CD4-positive, alpha-beta memory T cell (primary cell): Measurements from ENCODE around the gene SLC23A3. TPM values are rescaled to one million over a fixed set of nuclear protein-coding genes. Genes with fewer than 3 reads are reported as not detected.
A peak's percentile ranks its signal among the peaks of the same experiment; 100 is the strongest.

Source experiments
- CTCF ChIA-PET: fragments of 350-600 bp; sonication (Branson Sonifier 250); formaldehyde crosslinking; loops from one replicate; lab custom pipeline; 2021; ENCODE audit warnings: inconsistent platforms; ENCODE audit not compliant: partially characterized antibody; lab: Charles Lee
- POLR2A ChIA-PET: fragments of 350-600 bp; sonication (Branson Sonifier 250); formaldehyde crosslinking; loops from one replicate; lab custom pipeline; 2021; ENCODE audit not compliant: partially characterized antibody; lab: Charles Lee
- DNase-seq, 5 donors: peaks; one replicate each; pipeline versions ENCODE4 v3.0.0 to v3.0.0-alpha.2; 2020 to 2022; ENCODE audit warnings: mixed read lengths in 1 of 5
- H3K27ac ChIP-seq: one replicate; pipeline ENCODE4 v1.7.0; 2013; ENCODE audit warnings: low read depth, low read length
- H3K27me3 ChIP-seq: 2 replicates; pipeline ENCODE4 v1.7.0; 2013; ENCODE audit warnings: mild to moderate bottlenecking, low read length, moderate library complexity; ENCODE audit not compliant: insufficient read depth
- H3K36me3 ChIP-seq: 2 replicates; pipeline ENCODE4 v1.7.0; 2013; ENCODE audit warnings: mild to moderate bottlenecking, low read length, moderate library complexity; ENCODE audit not compliant: insufficient read depth
- H3K4me1 ChIP-seq: 2 replicates; pipeline ENCODE4 v1.7.0; 2013; ENCODE audit warnings: mild to moderate bottlenecking, low read length, moderate library complexity; ENCODE audit not compliant: insufficient read depth
- H3K4me3 ChIP-seq, 2 donors: one replicate each; pipeline ENCODE4 v1.7.0; 2013; ENCODE audit warnings: low read length in 2 of 2, mild to moderate bottlenecking in 1 of 2
- H3K9me3 ChIP-seq, 2 donors: one replicate each; pipeline ENCODE4 v1.7.0; 2013; ENCODE audit warnings: low read length in 2 of 2, control low read depth in 1 of 2; ENCODE audit not compliant: control insufficient read depth in 1 of 2
- H3K27ac Mint-ChIP-seq, 7 donors: one replicate each; pipeline ENCODE4 v1.8.0; 2020 to 2021; ENCODE audit warnings: mixed read lengths in 7 of 7, mild to moderate bottlenecking in 6 of 7, inconsistent platforms in 3 of 7, moderate library complexity in 3 of 7
- H3K27me3 Mint-ChIP-seq, 2 donors: one replicate each; pipeline ENCODE4 v1.8.0; 2020 to 2021; ENCODE audit warnings: mixed read lengths in 2 of 2
- H3K36me3 Mint-ChIP-seq, 2 donors: one replicate each; pipeline ENCODE4 v1.8.0; 2020 to 2021; ENCODE audit warnings: mixed read lengths in 2 of 2, inconsistent platforms in 1 of 2, mild to moderate bottlenecking in 1 of 2
- H3K4me1 Mint-ChIP-seq, 4 donors: one replicate each; pipeline ENCODE4 v1.8.0; 2020 to 2021; ENCODE audit warnings: mixed read lengths in 4 of 4, mild to moderate bottlenecking in 1 of 4
- H3K4me3 Mint-ChIP-seq, 8 donors: one replicate each; pipeline ENCODE4 v1.8.0; 2020 to 2021; ENCODE audit warnings: mixed read lengths in 8 of 8, mild to moderate bottlenecking in 7 of 8, moderate library complexity in 6 of 8, inconsistent platforms in 3 of 8
- H3K9me3 Mint-ChIP-seq, 8 donors: one replicate each; pipeline ENCODE4 v1.8.0; 2020 to 2021; ENCODE audit warnings: mixed read lengths in 8 of 8, mild to moderate bottlenecking in 5 of 8, inconsistent platforms in 3 of 8, moderate library complexity in 1 of 8
- intact Hi-C: fragments of 100-400 bp; cut with micrococcal nuclease; formaldehyde crosslinking; loops from one replicate; pipeline ENCODE4 v1.15.1; 2023
- polyA plus RNA-seq, 2 donors: library from polyadenylated mRNA; unstranded; fragments of 300-500 nt; fragmentation: Illumina TruSeq; gene quantifications; one replicate each; pipeline ENCODE4 v1.2.3, GENCODE V29; 2021
- total RNA-seq, 2 experiments: library from RNA; stranded (reverse); gene quantifications; one replicate each; pipeline ENCODE4 v1.2.3, GENCODE V29; 2021

Gene SLC23A3
- total and polyA plus RNA-seq, 4 experiments from 2014 or later, result 11.8 to 12.1 TPM; not detected in 2

DNA sequence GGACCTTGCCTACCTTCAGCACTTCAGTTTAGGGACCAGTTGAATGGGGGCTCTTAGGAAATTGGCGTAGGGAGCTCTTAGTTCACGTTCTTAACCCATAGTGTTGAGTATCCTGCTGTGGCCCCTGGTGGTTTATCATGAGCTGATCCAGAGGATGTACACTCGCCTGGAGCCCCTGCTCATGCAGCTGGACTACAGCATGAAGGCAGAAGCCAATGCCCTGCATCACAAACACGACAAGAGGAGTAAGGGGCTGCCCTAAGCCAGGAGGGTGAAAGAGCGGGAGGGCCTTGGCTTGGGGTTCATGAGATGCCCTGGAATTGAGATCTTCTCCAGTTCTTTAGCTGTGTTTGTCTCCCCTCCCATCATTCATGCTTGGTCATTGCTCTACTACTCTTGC is 11.1 kb upstream of the SLC23A3 start:
- no peak for DNase-seq
- ChIA-PET CTCF (interaction anchor here (1.1 to 5.6 kb wide), 6 partner anchors 9 to 30 kb away, joined by 3 to 22 read pairs (median 4); partner anchors contain the start of gene SLC23A3), POLR2A (interaction anchor here (0.9 to 5.3 kb wide), 9 partner anchors 10 to 98 kb away, joined by 3 to 44 read pairs (median 6); partner anchors contain the start of genes ABCB6, ANKZF1, DNAJB2 and TUBA4A)
- H3K36me3 ChIP-seq, result peaks cover 50% of the 10 kb centered on the region
- intact Hi-C loops, result no loop called here
- H3K27ac ChIP-seq, result peak overlapping the region; percentile 15
- H3K4me3 Mint-ChIP-seq, result peak overlapping the region in 3 of 8 donors; percentile 17 to 56 (median 22)
- H3K27ac Mint-ChIP-seq, result peak overlapping the region in 4 of 7 donors; percentile 52 to 89 (median 60)
- H3K4me1 ChIP-seq, result peaks cover 47% of the 10 kb centered on the region
- no peaks in the 10 kb centered on the region for H3K27me3 Mint-ChIP-seq
- H3K36me3 Mint-ChIP-seq, result peaks cover 32 to 69% of the 10 kb centered on the region in 2 donors
- peaks cover 28 to 60% (median 43%) of the 10 kb centered on the region in 4 donors for H3K4me1 Mint-ChIP-seq
- H3K9me3 ChIP-seq, result no peaks in the 10 kb centered on the region
- H3K27me3 ChIP-seq, result no peaks in the 10 kb centered on the region
- no peak overlapping the region for H3K4me3 ChIP-seq
- no peaks in the 10 kb centered on the region for H3K9me3 Mint-ChIP-seq

GRCh38 chr2:219179601-219180465 is 10.0 kb upstream of the SLC23A3 start:
- Histone ChIP-seq H3K4me1 (peaks cover 59% of the 10 kb centered on the region), H3K36me3 (peaks cover 53% of the 10 kb centered on the region), H3K9me3 (no peaks in the 10 kb centered on the region), H3K27ac (peak overlapping the region; percentile 91), H3K4me3 (no peak overlapping the region), H3K27me3 (no peaks in the 10 kb centered on the region)
- Mint-ChIP-seq H3K4me1 (peaks cover 28 to 71% (median 51%) of the 10 kb centered on the region in 4 donors), H3K4me3 (peak overlapping the region in 7 of 8 donors; percentile 91 to 96 (median 93)), H3K27me3 (no peaks in the 10 kb centered on the region), H3K27ac (peak overlapping the region; percentile 63 to 96 (median 94)), H3K9me3 (no peaks in the 10 kb centered on the region), H3K36me3 (peaks cover 30 to 67% of the 10 kb centered on the region in 2 donors)
- ChIA-PET POLR2A (interaction anchor here (0.8 to 5.3 kb wide), 13 partner anchors 13 to 101 kb away, joined by 3 to 44 read pairs (median 4); partner anchors contain the start of genes ANKZF1, ATG9A, DNAJB2 and TUBA4A), CTCF (interaction anchor here (0.7 to 5.6 kb wide), 11 partner anchors 8 to 886 kb away, joined by 3 to 22 read pairs (median 4); partner anchors contain the start of genes SLC23A3 and ZFAND2B)
- intact Hi-C loops, result loop anchor here (5.0 kb wide), 2 partner anchors 283 to 783 kb away; partner anchors contain the start of gene CTDSP1
- no peak for DNase-seq

- POLR2A ChIA-PET, result interaction anchor here (0.6 to 5.3 kb wide), 10 partner anchors 17 to 102 kb away, joined by 3 to 123 read pairs (median 9); partner anchors contain the start of genes ANKZF1, ATG9A, GLB1L and NHEJ1
- H3K4me3 ChIP-seq, result peak overlapping the region; percentile 81 to 96
- CTCF ChIA-PET, result interaction anchor here (0.7 to 9.8 kb wide), 7 partner anchors 7 to 119 kb away, joined by 3 to 253 read pairs (median 6); partner anchors contain the start of genes ABCB6, SLC23A3 and ZFAND2B
- H3K27me3 Mint-ChIP-seq, result no peaks in the 10 kb centered on the region
- peaks cover 70% of the 10 kb centered on the region for H3K4me1 ChIP-seq
- no peaks in the 10 kb centered on the region for H3K27me3 ChIP-seq
- peaks cover 38 to 82% (median 59%) of the 10 kb centered on the region in 4 donors for H3K4me1 Mint-ChIP-seq
- H3K9me3 Mint-ChIP-seq, result no peaks in the 10 kb centered on the region
- H3K27ac ChIP-seq, result peak overlapping the region; percentile 91
- peak overlapping the region; percentile 91 to 96 (median 93) for H3K4me3 Mint-ChIP-seq
- intact Hi-C loops, result loop anchor here (1.0 to 5.0 kb wide), 4 partner anchors 67 to 781 kb away; partner anchors contain the start of genes CTDSP1, DNAJB2, GLB1L and STK16
- peak in 3 of 5 donors; percentile 38 to 66 (median 46) for DNase-seq
- H3K36me3 Mint-ChIP-seq, result peaks cover 34 to 69% of the 10 kb centered on the region in 2 donors
- H3K36me3 ChIP-seq, result peaks cover 57% of the 10 kb centered on the region
- peak overlapping the region; percentile 92 to 96 (median 94) for H3K27ac Mint-ChIP-seq
- H3K9me3 ChIP-seq, result no peaks in the 10 kb centered on the region
Observed at GRCh38 chr2:219178377-219179175, 8.7 kb upstream of the SLC23A3 start.

DNA sequence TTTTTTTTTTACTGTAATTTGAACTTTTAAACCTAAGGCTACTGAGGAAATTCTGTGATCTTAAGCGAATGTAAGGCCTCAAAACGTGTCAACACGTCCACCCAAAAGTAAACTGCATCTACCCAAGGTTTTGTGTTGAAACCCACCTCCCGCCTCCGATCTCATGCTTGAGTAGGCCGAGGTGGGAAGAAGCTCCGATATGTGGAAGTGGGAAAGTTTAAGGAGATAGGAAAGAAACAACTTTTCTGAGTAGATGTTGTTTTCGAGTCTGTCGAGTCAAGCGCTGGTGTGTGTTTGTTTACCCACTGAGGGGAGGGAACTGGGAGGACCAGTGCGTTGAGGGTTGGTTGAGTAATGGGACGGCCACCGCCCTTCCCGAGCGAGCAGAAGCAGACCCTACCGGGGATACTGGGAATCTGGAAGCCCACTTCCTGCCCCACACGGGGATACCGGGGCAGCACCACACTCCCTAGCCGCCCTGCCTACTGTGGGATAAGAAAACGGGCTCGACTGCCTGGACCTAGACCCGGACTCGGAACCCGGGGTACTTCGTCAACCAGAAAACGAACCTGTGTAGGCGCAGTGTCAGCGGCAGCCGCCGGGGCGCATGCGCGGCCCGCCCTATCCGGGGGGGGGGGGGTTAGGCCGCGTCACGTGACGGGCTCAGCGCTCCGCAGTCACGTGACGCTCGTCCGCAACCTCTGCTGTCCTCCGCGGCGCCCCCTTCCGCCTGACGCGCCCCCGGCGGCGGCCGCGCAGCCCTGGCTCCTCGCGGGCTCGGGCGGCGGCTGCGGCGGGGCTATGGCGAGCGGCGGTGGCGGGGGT is 7.9 kb upstream of the SLC23A3 start, which contains the start of gene RETREG2:
TSS of gene RETREG2 (plus strand) at position 724 of the 825 bp plus-strand sequence. CDS start at position 802, 78 bp downstream.
- peaks cover 34 to 79% (median 62%) of the 10 kb centered on the region in 4 donors for H3K4me1 Mint-ChIP-seq
- DNase-seq, result peak; percentile 88 to 91 (median 88)

DNA sequence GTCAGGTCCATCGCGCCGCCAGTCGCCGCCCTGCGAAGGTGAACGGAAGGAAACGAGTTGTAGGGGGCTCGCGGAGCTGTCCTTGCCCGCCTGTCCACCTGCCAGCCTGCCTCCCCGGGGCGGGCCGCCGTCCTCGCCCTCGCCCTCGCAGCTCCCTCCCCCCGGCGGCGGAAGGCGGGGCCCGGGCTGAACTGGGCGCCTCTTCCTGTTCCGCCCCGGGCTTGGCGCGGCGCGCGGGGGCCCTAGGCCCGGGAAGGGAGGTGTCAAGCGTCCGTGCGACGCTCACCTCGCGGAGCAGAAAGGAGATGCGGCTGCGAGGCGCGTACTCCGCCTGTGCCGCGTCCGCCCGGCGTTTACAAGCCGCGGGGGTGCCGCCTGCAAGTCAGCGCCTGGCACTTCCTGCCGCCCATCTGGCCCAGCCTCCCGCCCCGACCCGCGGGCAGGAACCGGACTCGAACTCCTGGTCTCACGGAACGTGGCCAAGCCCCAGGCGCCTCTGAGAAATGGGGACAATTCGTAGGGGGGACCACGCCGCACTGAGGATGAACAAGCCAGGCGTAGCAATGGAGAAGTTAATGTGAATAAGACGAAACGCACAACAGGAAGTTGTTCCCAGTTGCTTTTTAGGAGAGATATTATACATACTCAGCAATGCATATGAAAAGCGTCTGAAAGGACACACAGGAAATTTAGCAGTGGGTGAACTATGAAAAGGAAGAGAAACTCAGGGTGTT is 7.2 kb upstream of the SLC23A3 start, which contains the start of gene CNPPD1:
TSS of gene CNPPD1 (minus strand) at position 108 of the 734 bp plus-strand sequence. CDS start at position 11, 97 bp downstream.
- Mint-ChIP-seq H3K36me3 (peaks cover 28 to 73% of the 10 kb centered on the region in 2 donors), H3K9me3 (no peaks in the 10 kb centered on the region), H3K27me3 (no peaks in the 10 kb centered on the region), H3K4me3 (peak within 1 kb of the TSS; percentile 91 to 98 (median 93)), H3K4me1 (peaks cover 33 to 79% (median 60%) of the 10 kb centered on the region in 4 donors), H3K27ac (peak within 1 kb of the TSS; percentile 96 to 99 (median 98))
- Histone ChIP-seq H3K4me3 (peak within 1 kb of the TSS; percentile 77 to 96), H3K9me3 (no peaks in the 10 kb centered on the region), H3K4me1 (peaks cover 58% of the 10 kb centered on the region), H3K27ac (peak within 1 kb of the TSS; percentile 91), H3K36me3 (peaks cover 55% of the 10 kb centered on the region), H3K27me3 (no peaks in the 10 kb centered on the region)
- POLR2A ChIA-PET, result interaction anchor here (0.6 to 9.5 kb wide), 33 partner anchors 8 to 906 kb away, joined by 3 to 424 read pairs (median 4); partner anchors contain the start of genes ABCB6, ANKZF1, ATG9A and BCS1L
- CTCF ChIA-PET, result interaction anchor here (1.4 to 9.8 kb wide), 7 partner anchors 12 to 117 kb away, joined by 3 to 253 read pairs (median 30); partner anchors contain the start of genes ABCB6, DNAJB2, NHEJ1 and TUBA4A
- intact Hi-C loops, result loop anchor here (1.0 to 5.0 kb wide), 9 partner anchors 17 to 780 kb away; partner anchors contain the start of genes ANKZF1, ATG9A, CTDSP1 and NHEJ1
- DNase-seq, result peak; percentile 87 to 90 (median 89)

More for the DNA sequence above, 7.9 kb upstream of the SLC23A3 start, which contains the start of gene RETREG2:
- H3K27ac Mint-ChIP-seq, result peak within 1 kb of the TSS; percentile 96 to 99 (median 98)
- Histone ChIP-seq H3K4me3 (peak within 1 kb of the TSS; percentile 81 to 96), H3K9me3 (no peaks in the 10 kb centered on the region), H3K4me1 (peaks cover 66% of the 10 kb centered on the region), H3K27ac (peak within 1 kb of the TSS; percentile 91), H3K27me3 (no peaks in the 10 kb centered on the region), H3K36me3 (peaks cover 55% of the 10 kb centered on the region)
- intact Hi-C loops, result loop anchor here (1.0 to 5.0 kb wide), 11 partner anchors 17 to 780 kb away; partner anchors contain the start of genes ANKZF1, ATG9A, CTDSP1 and DNAJB2
- CTCF ChIA-PET, result interaction anchor here (3.2 to 9.8 kb wide), 4 partner anchors 21 to 117 kb away, joined by 18 to 253 read pairs (median 60); partner anchors contain the start of genes ABCB6, NHEJ1, TUBA4A and TUBA4B
- H3K4me3 Mint-ChIP-seq, result peak within 1 kb of the TSS; percentile 91 to 98 (median 95)
- POLR2A ChIA-PET, result interaction anchor here (0.5 to 9.5 kb wide), 14 partner anchors 15 to 778 kb away, joined by 3 to 424 read pairs (median 22); partner anchors contain the start of genes ABCB6, ANKZF1, ATG9A and CTDSP1
- peaks cover 29 to 67% of the 10 kb centered on the region in 2 donors for H3K36me3 Mint-ChIP-seq
- no peaks in the 10 kb centered on the region for H3K9me3 Mint-ChIP-seq
- H3K27me3 Mint-ChIP-seq, result no peaks in the 10 kb centered on the region
